Body of pancreas (tissue), 4 donors: ENCODE measurements around the gene JADE3. TPM values are rescaled to one million over a fixed set of nuclear protein-coding genes. Genes with fewer than 3 reads are reported as not detected.

Experiments
- ATAC-seq: fragments of 150-250 bp; one replicate; pipeline ENCODE4 v1.9.1; 2016
- DNase-seq, 4 donors: peaks; one replicate each; pipeline ENCODE4 v3.0.0-alpha.2; 2019
- H3K27ac ChIP-seq, 4 donors: fragments of 200-600 bp; sonication (generic); 1 replicate in 3 of 4; 2 replicates in 1 of 4; pipeline versions ENCODE4 v1.5.1 to v1.6.1; 2016 to 2019; ENCODE audit warnings: mild to moderate bottlenecking in 1 of 4, mixed read lengths in 1 of 4, moderate library complexity in 1 of 4
- H3K27me3 ChIP-seq, 2 donors: fragments of 200-600 bp; sonication (generic); one replicate each; pipeline ENCODE4 v1.6.0; 2016; ENCODE audit warnings: mild to moderate bottlenecking in 1 of 2
- H3K36me3 ChIP-seq, 2 donors: fragments of 200-600 bp; sonication (generic); replicated peaks in 1 of 2; 2 replicates each; pipeline ENCODE4 v1.5.1; 2016; ENCODE audit warnings: low read depth in 2 of 2; ENCODE audit not compliant: insufficient read depth in 1 of 2
- H3K4me1 ChIP-seq: fragments of 200-600 bp; sonication (generic); one replicate; pipeline ENCODE4 v1.6.0; 2016
- H3K4me3 ChIP-seq, 2 donors: fragments of 200-600 bp; sonication (generic); 1 replicate in 1 of 2; 2 replicates in 1 of 2; pipeline ENCODE4 v1.5.1; 2016 to 2019
- H3K9me3 ChIP-seq, 3 donors: fragments of 200-600 bp; sonication (generic); 1 replicate in 2 of 3; 2 replicates in 1 of 3; pipeline ENCODE4 v1.5.1; 2016
- POLR2A ChIP-seq, 3 donors: fragments of 450-650 bp; IDR thresholded peaks; one replicate each; pipeline ENCODE4 v1.6.1; 2016; ENCODE audit warnings: antibody characterized with exemption in 3 of 3, mild to moderate bottlenecking in 2 of 3
- whole genome bisulfite sequencing, 2 donors: methylation state at CpG; one replicate each; pipeline ENCODE4 v1.1.5; 2017; 5-methylcytosine and 5-hydroxymethylcytosine counted together
- intact Hi-C: fragments of 100-400 bp; cut with DNase I; formaldehyde crosslinking; loops from one replicate; pipeline ENCODE4 v1.15.1; 2023
- total RNA-seq, 2 donors: library from RNA; depleted of rRNA; stranded (reverse); fragments of >200 nt; gene quantifications; one replicate each; pipeline ENCODE4 v1.1.0, GENCODE V29; 2016
- TF ChIP-seq, protein P1 (sequence below), 7 experiments: fragments of 450-650 bp in 4 of 7; fragments of 200-600 bp in 3 of 7; sonication (generic) in 3 of 7; IDR thresholded peaks; one replicate each; pipeline ENCODE4 v1.5.1; 2016 to 2019; ENCODE audit warnings: antibody characterized with exemption in 7 of 7

The JADE3 gene
- total RNA-seq, 2 donors from 2014 or later = 2.3 to 9.3 TPM

DNA sequence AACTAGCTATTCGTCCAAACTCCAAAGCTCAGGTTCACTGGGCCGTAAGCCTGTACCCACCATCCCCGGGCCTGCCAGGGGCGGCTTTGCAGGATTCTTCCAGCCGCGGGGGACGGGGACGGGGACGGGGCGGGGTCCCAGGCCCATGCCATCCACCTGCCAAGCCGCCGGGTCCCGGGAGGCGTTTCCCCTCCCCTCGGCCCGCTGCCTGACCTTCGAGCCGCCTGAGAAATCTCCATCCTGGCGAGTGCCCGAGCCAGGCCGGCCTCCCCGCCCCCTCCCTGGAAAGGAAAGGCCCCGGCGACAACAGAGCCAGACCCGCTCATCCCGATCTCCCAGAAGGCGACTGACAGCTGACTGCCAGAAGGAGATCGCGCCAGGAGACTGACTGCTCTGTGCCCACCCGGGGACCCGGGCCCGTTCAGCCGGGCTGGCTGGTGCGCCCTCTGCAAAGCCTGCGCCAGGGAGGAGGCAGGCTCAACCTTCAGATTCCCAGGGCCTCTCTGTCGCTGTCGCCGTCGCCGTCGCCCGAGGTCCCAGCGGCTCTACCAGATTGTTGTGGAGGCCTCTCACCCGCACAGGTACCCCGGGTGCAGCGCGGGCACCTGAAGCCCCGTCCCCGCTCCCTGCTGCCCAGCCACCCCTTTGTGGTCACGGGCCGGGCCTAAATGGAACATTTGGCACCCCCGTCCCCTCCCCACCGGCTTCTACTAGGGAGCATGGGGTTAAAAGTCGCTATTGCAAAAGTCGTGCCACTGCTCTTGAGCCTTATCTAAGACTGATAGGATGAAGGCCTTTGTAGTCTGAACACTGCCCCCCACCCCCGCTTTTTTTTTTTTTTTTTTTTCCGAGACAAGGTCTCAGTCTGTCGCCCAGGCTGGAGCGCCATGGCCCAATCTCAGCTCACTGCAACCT lies 166.2 kb downstream of the JADE3 start, which contains the start of gene RGN:
Gene RGN, plus strand, starts transcription at position 315 of the 915 bp plus-strand sequence. CDS start 2,702 bp downstream, outside the sequence.
- no peaks in the 10 kb centered on the region for H3K36me3 ChIP-seq
- ATAC-seq = peak; percentile 80

DNA sequence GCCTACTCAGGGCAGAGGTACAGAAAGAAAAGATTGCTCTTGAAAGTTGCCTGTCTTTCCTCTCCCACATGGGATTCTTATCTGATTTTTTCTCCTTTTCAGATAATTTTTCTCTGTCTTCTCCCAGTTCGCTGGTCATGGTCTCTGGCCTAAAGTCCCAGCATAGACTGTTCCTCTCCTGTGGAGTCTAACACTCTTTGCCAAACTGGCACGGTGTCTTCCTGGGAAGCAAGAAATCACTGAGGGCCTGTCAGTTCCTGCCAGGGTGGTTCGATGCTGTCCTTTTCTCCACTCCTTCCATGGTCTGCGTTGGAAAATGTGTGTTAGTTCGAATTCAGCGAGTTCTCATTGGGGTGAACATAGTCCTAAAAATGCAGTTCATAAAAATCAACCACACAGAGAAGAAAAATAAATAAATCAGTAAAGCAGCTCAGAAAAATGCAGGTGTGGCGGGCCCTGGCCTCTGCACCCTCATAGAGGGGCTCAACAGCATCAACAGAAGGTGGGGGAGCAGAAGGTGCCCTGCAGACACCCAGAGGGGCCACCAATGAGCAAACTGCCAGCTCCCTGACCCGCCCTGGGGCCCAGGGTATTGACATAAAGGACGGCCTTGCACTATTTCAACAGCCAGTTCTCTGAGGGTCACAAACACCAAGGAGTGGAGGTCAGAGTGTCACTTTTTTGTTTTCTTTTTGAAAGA lies 168.1 kb downstream of the JADE3 start:
- peak overlapping the region in 1 of 4 donors; percentile 77 for H3K27ac ChIP-seq
- no peak for TF ChIP-seq POLR2A (IDR thresholded peaks at IDR 0.05)
- TF ChIP-seq, protein P1, sequence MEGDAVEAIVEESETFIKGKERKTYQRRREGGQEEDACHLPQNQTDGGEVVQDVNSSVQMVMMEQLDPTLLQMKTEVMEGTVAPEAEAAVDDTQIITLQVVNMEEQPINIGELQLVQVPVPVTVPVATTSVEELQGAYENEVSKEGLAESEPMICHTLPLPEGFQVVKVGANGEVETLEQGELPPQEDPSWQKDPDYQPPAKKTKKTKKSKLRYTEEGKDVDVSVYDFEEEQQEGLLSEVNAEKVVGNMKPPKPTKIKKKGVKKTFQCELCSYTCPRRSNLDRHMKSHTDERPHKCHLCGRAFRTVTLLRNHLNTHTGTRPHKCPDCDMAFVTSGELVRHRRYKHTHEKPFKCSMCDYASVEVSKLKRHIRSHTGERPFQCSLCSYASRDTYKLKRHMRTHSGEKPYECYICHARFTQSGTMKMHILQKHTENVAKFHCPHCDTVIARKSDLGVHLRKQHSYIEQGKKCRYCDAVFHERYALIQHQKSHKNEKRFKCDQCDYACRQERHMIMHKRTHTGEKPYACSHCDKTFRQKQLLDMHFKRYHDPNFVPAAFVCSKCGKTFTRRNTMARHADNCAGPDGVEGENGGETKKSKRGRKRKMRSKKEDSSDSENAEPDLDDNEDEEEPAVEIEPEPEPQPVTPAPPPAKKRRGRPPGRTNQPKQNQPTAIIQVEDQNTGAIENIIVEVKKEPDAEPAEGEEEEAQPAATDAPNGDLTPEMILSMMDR (IDR thresholded peaks at IDR 0.05) = no peak
- intact Hi-C loops = no loop called here
- WGBS, 2 donors = 34 to 35% methylated on average over 8 to 9 of the region's 9 CpGs
- DNase-seq (peak in 2 of 4 donors; percentile 13 to 18), ATAC-seq (no peak)
- H3K4me3 ChIP-seq = no peak overlapping the region
- H3K36me3 ChIP-seq = no peaks in the 10 kb centered on the region
- H3K9me3 ChIP-seq = no peaks in the 10 kb centered on the region
- H3K4me1 ChIP-seq = peaks cover 16% of the 10 kb centered on the region
- H3K27me3 ChIP-seq = no peaks in the 10 kb centered on the region

More for the DNA sequence above, 166.2 kb downstream of the JADE3 start, which contains the start of gene RGN:
- intact Hi-C loops = no loop called here
- 10 to 18% methylated on average over 5 to 10 of the region's 59 CpGs for WGBS, 2 donors
- Histone ChIP-seq H3K4me3 (peak within 1 kb of the TSS; percentile 13 to 25), H3K27me3 (no peaks in the 10 kb centered on the region), H3K9me3 (no peaks in the 10 kb centered on the region), H3K4me1 (peaks cover 16% of the 10 kb centered on the region), H3K27ac (peak within 1 kb of the TSS; percentile 62 to 78 (median 76))
- DNase-seq = peak; percentile 47 to 69 (median 54)
- TF ChIP-seq, protein P1 (IDR thresholded peaks at IDR 0.05) = no peak
- peak in 1 of 3 donors; percentile 37 for TF ChIP-seq POLR2A (IDR thresholded peaks at IDR 0.05)

DNA sequence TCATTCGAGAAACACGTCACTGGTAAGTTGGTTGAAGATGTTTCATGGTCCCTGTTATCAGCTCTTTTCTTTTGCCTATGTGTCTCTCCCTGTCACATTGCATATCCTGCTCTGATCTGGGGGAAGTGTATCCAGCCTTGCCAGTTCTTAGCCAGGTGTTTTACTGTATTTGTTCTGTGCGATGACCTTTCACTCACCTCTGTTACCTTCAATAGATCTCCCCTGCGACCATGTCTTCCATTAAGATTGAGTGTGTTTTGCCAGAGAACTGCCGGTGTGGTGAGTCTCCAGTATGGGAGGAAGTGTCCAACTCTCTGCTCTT lies 168.7 kb downstream of the JADE3 start:
- H3K4me3 ChIP-seq = no peak overlapping the region
- WGBS, 2 donors = 20 to 27% methylated on average over 2 to 5 of the region's 5 CpGs
- H3K9me3 ChIP-seq = no peaks in the 10 kb centered on the region
- intact Hi-C loops = no loop called here
- H3K27ac ChIP-seq = peak overlapping the region in 1 of 4 donors; percentile 77
- ATAC-seq (no peak), DNase-seq (no peak)
- no peaks in the 10 kb centered on the region for H3K36me3 ChIP-seq
- TF ChIP-seq, protein P1 (IDR thresholded peaks at IDR 0.05) = no peak
- no peak for TF ChIP-seq POLR2A (IDR thresholded peaks at IDR 0.05)
- peaks cover 16% of the 10 kb centered on the region for H3K4me1 ChIP-seq
- H3K27me3 ChIP-seq = no peaks in the 10 kb centered on the region

DNA sequence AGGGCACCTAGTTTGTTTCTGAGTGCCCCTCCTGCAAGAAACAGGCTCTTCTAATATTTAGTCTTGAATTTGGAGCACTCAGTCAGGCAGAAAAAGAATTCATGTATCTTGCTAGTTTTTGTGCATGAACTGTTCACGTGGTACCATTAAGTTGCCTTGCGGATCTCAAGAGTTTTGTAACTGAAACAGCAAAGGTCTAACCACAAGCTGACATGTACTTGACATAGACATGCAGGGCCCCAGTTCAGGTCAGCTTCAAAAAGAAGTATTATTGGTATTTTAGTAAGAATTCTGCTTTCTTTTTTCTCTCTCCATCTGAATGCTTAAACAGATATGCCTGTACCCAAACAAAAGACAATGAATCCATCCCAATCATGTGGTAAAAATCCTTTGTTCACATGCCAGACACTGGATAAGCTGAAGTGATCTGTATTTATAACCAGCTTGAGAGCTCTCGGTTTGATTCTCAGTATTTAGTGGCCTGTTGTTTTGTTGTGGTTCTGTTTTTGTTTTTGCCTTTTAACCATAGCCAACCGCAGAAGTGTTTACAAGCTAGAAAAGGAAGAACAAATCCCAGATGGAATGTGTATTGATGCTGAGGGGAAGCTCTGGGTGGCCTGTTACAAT lies 179.0 kb downstream of the JADE3 start:
- DNase-seq = no peak
- Histone ChIP-seq H3K36me3 (no peaks in the 10 kb centered on the region), H3K9me3 (no peaks in the 10 kb centered on the region), H3K4me3 (no peak overlapping the region), H3K4me1 (no peaks in the 10 kb centered on the region), H3K27me3 (no peaks in the 10 kb centered on the region), H3K27ac (no peak overlapping the region)
- ATAC-seq = no peak
- no peak for TF ChIP-seq POLR2A (IDR thresholded peaks at IDR 0.05)
- TF ChIP-seq, protein P1 (IDR thresholded peaks at IDR 0.05) = no peak
- WGBS, 2 donors = 45 to 53% methylated on average over 4 of the region's 4 CpGs
- intact Hi-C loops = no loop called here
